Stimulated activated CD4-positive, alpha-beta T cell treated with anti-CD3 and anti-CD28 coated beads, Interleukin-12 subunit alpha, Interleukin-12 subunit beta, amount 100 ng/mL, for 48 hours (primary cell): ENCODE data around the gene MDGA2.
"Not testable (repeated sequence)": the region's sequence is repeated elsewhere in the genome, so short reads cannot be mapped to it uniquely, and the experiment has no call there.

Experiments used
- DNase-seq, 3 donors: peaks; one replicate each; pipeline ENCODE4 v3.0.0-alpha.2; 2020; ENCODE audit warnings: low read depth in 2 of 3, low spot score in 1 of 3

Gene MDGA2

GRCh38 chr14:47624126-47624525, 51.3 kb downstream of the MDGA2 start:
- DNase-seq: not testable (repeated sequence)

GRCh38 chr14:47619392-47619791, 56.0 kb downstream of the MDGA2 start:
- DNase-seq: no peak

GRCh38 chr14:47606566-47606965, 68.8 kb downstream of the MDGA2 start:
- DNase-seq: no peak

- DNase-seq: no peak
Observed at GRCh38 chr14:47596860-47597259, 78.5 kb downstream of the MDGA2 start.

- DNase-seq: no peak
Observed at GRCh38 chr14:47596232-47596631, 79.2 kb downstream of the MDGA2 start.

- no peak for DNase-seq
Observed at GRCh38 chr14:47595552-47595951, 79.9 kb downstream of the MDGA2 start.

- DNase-seq: no peak
Observed at GRCh38 chr14:47590767-47591495, 84.5 kb downstream of the MDGA2 start.

GRCh38 chr14:47585447-47585846, 90.0 kb downstream of the MDGA2 start:
- DNase-seq: no peak

- no peak for DNase-seq
Observed at GRCh38 chr14:47567273-47567672, 108.1 kb downstream of the MDGA2 start.

GRCh38 chr14:47557894-47558293, 117.5 kb downstream of the MDGA2 start:
- no peak for DNase-seq

GRCh38 chr14:47555333-47555732, 120.1 kb downstream of the MDGA2 start:
- no peak for DNase-seq

GRCh38 chr14:47549886-47550285, 125.5 kb downstream of the MDGA2 start:
- no peak for DNase-seq

- no peak for DNase-seq
Observed at GRCh38 chr14:47543459-47543858, 131.9 kb downstream of the MDGA2 start.

- no peak for DNase-seq
Observed at GRCh38 chr14:47541662-47542061, 133.7 kb downstream of the MDGA2 start.

GRCh38 chr14:47539031-47539461, 136.4 kb downstream of the MDGA2 start:
- DNase-seq: no peak

GRCh38 chr14:47536341-47536740, 139.1 kb downstream of the MDGA2 start:
- no peak for DNase-seq

GRCh38 chr14:47526591-47527244, 148.7 kb downstream of the MDGA2 start:
- DNase-seq: no peak

GRCh38 chr14:47524524-47524923, 150.9 kb downstream of the MDGA2 start:
- no peak for DNase-seq

- DNase-seq: no peak
Observed at GRCh38 chr14:47520382-47520781, 155.0 kb downstream of the MDGA2 start.

GRCh38 chr14:47511829-47512228, 163.6 kb downstream of the MDGA2 start:
- no peak for DNase-seq

- no peak for DNase-seq
Observed at GRCh38 chr14:47509957-47510356, 165.4 kb downstream of the MDGA2 start.

GRCh38 chr14:47507861-47508260, 167.5 kb downstream of the MDGA2 start:
- DNase-seq: no peak

GRCh38 chr14:47500369-47500768, 175.0 kb downstream of the MDGA2 start:
- no peak for DNase-seq
